ENCODE results near the gene ATAT1. TPM values are rescaled to one million over a fixed set of nuclear protein-coding genes. Genes with fewer than 3 reads are reported as not detected.

ATAT1 gene
- total RNA-seq, 1 donor from 2014 or later = 13.7 TPM

DNA sequence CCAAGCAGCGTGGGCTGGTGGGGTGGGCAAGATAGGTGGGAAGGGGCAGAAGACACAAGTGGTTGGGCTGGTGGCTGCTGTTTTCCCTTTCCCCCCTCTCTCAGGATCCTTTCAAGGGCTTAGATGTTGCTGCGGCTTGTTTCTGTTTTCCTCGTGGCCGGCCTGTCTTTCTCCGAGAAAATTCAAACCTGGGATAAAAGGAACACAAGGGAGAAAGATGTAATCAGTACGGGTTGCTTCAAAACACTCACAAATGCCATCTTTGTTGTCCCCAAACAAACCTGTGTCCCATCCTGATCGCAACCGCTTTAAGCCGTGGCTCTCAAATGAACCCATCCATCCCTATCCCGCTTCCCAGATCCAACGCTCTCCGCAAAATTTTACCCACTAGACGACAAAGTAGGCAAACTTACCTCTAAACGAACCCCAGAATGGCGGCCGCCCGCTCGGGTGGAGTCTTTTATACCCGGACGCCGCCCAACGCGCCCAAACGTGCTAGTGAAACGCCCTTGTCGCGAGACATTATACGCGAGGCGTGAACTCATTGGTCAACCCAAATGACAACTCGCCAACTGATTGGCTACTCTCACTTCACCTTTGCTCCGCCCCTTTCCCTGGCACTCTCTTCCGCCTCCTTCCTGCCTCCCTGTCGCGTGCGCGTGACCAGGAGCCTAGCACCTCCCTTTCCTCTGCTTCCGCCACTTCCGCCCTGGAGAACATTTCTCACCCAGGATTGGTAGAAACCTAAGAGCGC is 9.7 kb upstream of the ATAT1 start, which contains the start of gene PPP1R10:
PPP1R10 (minus strand) TSS at position 433 of the 754 bp plus-strand sequence. CDS start 7,299 bp downstream, outside the sequence.
- no peaks in the 10 kb centered on the region for H3K27me3 ChIP-seq
- no peak for TF ChIP-seq CTCF (IDR thresholded peaks at IDR 0.05)
- H3K36me3 ChIP-seq = peaks cover 30 to 37% of the 10 kb centered on the region in 2 donors
- intact Hi-C loops (cut with DNase I) = loop anchor here (1.0 to 10.0 kb wide), 7 partner anchors 60 to 1005 kb away; partner anchors contain the start of genes ATP6V1G2, DDX39B, FLOT1 and GNL1
- H3K4me3 ChIP-seq = peak within 1 kb of the TSS; percentile 77 to 94
- H3K9me3 ChIP-seq = no peaks in the 10 kb centered on the region
- peak within 1 kb of the TSS; percentile 95 to 96 for H3K27ac ChIP-seq
- peak; percentile 97 to 100 for DNase-seq (ENCODE audit: low spot score in 2 of 2)
- peaks cover 16 to 32% of the 10 kb centered on the region in 2 donors for H3K4me1 ChIP-seq

- Histone ChIP-seq H3K27ac (peak within 1 kb of the TSS; percentile 95 to 96), H3K4me1 (peaks cover 16 to 26% of the 10 kb centered on the region in 2 donors), H3K36me3 (peaks cover 37 to 45% of the 10 kb centered on the region in 2 donors), H3K4me3 (peak within 1 kb of the TSS; percentile 77 to 94), H3K9me3 (no peaks in the 10 kb centered on the region), H3K27me3 (no peaks in the 10 kb centered on the region)
- peak; percentile 89 to 99 for DNase-seq (ENCODE audit: low spot score in 2 of 2)
- intact Hi-C loops (cut with DNase I) = loop anchor here (1.0 to 10.0 kb wide), 7 partner anchors 61 to 1005 kb away; partner anchors contain the start of genes ATP6V1G2, DDX39B, FLOT1 and GNL1
- TF ChIP-seq CTCF (IDR thresholded peaks at IDR 0.05) = no peak
These were observed 9.0 kb upstream of the ATAT1 start, which contains the start of gene MRPS18B for GRCh38 chr6:30617565-30618269. MRPS18B (plus strand) TSS chr6:30617840; CDS start chr6:30617866, 26 bp downstream.

DNA sequence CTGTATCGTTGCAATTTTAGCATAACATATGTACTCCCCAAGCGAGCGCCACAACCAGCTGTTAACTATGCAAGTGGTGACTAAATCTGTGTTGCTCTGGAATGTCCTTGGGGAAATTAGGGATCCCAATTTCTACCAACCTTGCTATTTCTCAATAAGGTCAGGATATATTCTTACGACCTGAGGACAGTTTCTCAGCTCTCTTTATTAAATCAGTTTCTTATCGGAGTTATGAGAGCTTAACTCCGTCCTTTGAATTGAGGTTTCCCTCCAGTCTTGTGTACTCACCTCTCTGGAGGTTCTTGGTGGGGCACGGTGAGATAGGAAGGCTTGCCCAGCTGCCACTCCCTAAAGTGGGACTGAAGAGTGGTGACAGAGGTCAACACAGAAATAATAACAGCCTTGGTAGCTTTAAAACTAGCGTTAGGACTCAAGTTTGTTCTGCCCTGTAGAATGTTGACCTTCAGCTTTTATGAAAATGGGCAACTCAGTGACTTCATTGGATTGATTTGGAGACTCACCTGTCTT is 8.3 kb upstream of the ATAT1 start:
- peaks cover 16 to 23% of the 10 kb centered on the region in 2 donors for H3K4me1 ChIP-seq
- peak overlapping the region; percentile 86 to 96 for H3K27ac ChIP-seq
- no peak for DNase-seq (ENCODE audit: low spot score in 2 of 2)
- no peak for TF ChIP-seq CTCF (IDR thresholded peaks at IDR 0.05)
- H3K27me3 ChIP-seq = no peaks in the 10 kb centered on the region
- intact Hi-C loops (cut with DNase I) = loop anchor here (5.0 to 10.0 kb wide), 4 partner anchors 124 to 1004 kb away; partner anchors contain the start of genes ATP6V1G2, DDX39B, FLOT1 and IER3
- peak overlapping the region; percentile 68 to 77 for H3K4me3 ChIP-seq
- no peaks in the 10 kb centered on the region for H3K9me3 ChIP-seq
- peaks cover 43 to 51% of the 10 kb centered on the region in 2 donors for H3K36me3 ChIP-seq

- no peak for TF ChIP-seq CTCF (IDR thresholded peaks at IDR 0.05)
- Histone ChIP-seq H3K4me1 (peaks cover 8 to 14% of the 10 kb centered on the region in 2 donors), H3K27me3 (no peaks in the 10 kb centered on the region), H3K9me3 (no peaks in the 10 kb centered on the region), H3K4me3 (no peak overlapping the region), H3K27ac (no peak overlapping the region), H3K36me3 (peaks cover 44 to 63% of the 10 kb centered on the region in 2 donors)
- intact Hi-C loops (cut with DNase I) = loop anchor here (5.0 to 10.0 kb wide), 4 partner anchors 123 to 1003 kb away; partner anchors contain the start of genes ATP6V1G2, DDX39B, FLOT1 and IER3
- DNase-seq (ENCODE audit: low spot score in 2 of 2) = no peak
These were observed 7.1 kb upstream of the ATAT1 start for GRCh38 chr6:30619561-30619960.

- Histone ChIP-seq H3K9me3 (no peaks in the 10 kb centered on the region), H3K36me3 (peaks cover 36 to 72% of the 10 kb centered on the region in 2 donors), H3K27ac (no peak overlapping the region), H3K4me3 (no peak overlapping the region), H3K27me3 (no peaks in the 10 kb centered on the region), H3K4me1 (peaks cover 0 to 8% of the 10 kb centered on the region in 2 donors)
- no peak for DNase-seq (ENCODE audit: low spot score in 2 of 2)
- no peak for TF ChIP-seq CTCF (IDR thresholded peaks at IDR 0.05)
- intact Hi-C loops (cut with DNase I) = no loop called here
These were observed 1.2 kb upstream of the ATAT1 start for GRCh38 chr6:30625511-30625910.

All from ascending aorta (tissue), 2 donors.